GM21529 (cell line): ENCODE results near the gene HHLA2.
"Not testable (repeated sequence)": the region's sequence is repeated elsewhere in the genome, so short reads cannot be mapped to it uniquely, and the experiment has no call there.

Experiments
- ATAC-seq: cut with Tn5 transposase; IDR thresholded peaks from one replicate; pipeline ENCODE4 v1.9.1; 2021; ENCODE audit not compliant: unreplicated experiment

The HHLA2 gene

GRCh38 chr3:108296239-108296638 lies at the start of gene HHLA2:
Gene HHLA2, plus strand, starts transcription at chr3:108296548. Its CDS starts 55,266 bp downstream, at chr3:108351814.
- peak; percentile 34 for ATAC-seq

- no peak for ATAC-seq
Observed at GRCh38 chr3:108250626-108251025, 45.7 kb upstream of the HHLA2 start.

DNA sequence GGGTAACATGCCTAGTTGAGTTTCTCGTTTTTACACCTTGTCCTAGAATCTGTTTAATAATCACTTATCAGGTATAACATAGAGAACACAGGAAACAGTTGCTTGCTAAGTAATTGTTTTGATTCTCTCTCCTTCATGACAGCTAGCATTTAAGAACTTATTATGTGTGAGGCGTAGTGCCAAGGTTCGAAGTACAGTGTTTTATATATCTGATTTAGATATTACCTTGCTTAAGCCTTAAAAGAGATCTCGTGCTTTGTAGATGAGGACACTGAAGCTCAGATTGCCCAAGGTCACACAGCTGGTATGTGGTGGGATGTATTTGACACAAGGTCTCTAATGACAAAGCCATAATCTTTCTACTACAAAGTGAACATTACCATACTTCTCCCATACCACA lies 45.1 kb upstream of the HHLA2 start:
- no peak for ATAC-seq

- no peak for ATAC-seq
Observed at GRCh38 chr3:108251844-108252243, 44.5 kb upstream of the HHLA2 start.

DNA sequence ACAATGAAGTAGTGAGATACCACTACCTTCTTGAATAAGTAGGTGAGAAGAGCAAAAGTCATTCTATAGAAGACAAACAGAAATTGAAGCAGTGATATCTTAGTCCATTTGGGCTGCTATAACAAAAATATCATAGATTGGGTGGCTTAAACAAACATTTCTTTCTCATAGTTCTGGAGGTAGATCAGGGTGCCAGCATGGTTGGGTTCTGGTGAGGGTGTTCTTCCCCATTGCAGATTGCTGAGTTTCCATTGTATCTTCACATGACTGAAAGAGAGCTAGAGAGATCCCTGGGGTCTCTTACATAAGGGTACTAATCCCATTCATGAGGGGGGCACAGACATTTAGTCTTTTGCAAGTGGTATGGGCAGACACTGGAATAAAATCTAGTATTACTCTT lies 41.2 kb upstream of the HHLA2 start:
- no peak for ATAC-seq

GRCh38 chr3:108264534-108265298 lies 31.6 kb upstream of the HHLA2 start:
- peak; percentile 81 for ATAC-seq

DNA sequence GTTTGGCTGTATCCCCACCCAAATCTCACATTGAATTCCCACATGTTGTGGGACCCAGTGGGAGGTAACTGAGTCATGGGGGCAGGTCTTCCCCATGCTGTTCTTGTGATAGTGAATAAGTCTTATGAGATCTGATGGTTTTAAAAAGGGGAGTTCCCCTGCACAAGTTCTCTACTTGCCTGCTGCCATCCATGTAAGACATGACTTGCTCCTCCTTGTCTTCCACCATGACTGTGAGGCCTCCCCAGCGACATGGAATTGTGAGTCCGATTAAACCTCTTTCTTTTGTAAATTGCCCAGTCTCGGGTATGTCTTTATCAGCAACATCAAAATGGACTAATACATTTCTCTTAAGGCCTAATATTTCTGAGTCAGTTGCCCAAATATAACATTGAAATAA lies 28.1 kb upstream of the HHLA2 start:
- not testable (repeated sequence) for ATAC-seq

DNA sequence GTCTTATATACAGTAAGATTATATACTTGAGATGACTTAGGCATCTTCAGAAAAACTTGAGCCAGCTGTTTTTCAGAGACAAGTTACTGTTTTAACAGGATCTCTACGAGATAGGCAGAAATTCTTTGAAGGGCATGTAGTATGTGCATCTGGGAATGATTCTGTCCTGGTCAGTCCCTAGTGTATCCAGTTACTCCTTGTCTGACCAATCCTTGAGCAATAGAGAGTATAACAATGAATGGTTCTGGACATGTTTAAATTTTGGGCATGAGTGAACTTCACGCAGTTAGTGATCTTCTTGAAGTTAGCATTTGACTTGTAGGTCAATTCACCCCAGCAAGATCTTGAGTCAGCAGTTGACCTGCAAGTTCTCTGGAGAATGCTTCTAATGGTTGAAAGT lies 24.7 kb upstream of the HHLA2 start:
- ATAC-seq = no peak

GRCh38 chr3:108279066-108279465 lies 17.3 kb upstream of the HHLA2 start:
- not testable (repeated sequence) for ATAC-seq

DNA sequence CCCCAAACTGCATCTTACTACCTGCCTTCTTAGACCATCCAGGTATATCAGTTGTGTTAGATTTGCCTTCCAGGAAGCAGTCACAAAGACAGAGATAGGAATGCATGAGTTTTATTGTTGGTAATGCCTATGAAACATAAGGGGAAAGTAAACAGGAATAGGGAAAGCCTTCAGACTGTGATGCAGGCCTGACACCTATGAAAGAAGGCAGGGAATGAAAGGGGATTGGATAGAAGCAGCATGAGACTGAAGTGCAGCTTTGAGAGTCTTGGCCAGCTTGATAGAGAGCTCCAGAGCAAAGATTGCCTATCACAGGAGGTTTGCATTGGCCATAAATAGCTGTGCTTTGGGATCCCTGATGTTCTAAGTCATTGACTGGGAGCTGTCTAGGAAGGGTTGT lies 15.9 kb upstream of the HHLA2 start:
- no peak for ATAC-seq

DNA sequence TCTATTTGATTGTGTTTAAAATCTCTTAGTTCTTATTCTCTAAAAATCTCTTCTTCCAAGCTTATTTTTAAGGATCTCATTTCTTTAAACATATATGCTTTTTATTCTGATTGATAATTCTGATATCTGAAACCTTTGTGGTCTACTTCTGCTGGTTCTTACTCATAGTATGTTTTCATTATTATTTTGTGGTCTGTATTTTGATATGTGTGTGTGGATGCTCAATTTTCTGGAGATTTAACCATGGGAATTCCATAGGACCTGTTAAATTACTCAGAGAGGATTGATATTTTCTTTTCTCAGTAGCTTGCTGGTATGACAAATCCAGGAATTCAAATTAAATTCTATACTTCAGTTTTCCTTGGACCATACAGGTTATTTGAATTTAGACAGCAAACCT lies 14.7 kb upstream of the HHLA2 start:
- no peak for ATAC-seq

DNA sequence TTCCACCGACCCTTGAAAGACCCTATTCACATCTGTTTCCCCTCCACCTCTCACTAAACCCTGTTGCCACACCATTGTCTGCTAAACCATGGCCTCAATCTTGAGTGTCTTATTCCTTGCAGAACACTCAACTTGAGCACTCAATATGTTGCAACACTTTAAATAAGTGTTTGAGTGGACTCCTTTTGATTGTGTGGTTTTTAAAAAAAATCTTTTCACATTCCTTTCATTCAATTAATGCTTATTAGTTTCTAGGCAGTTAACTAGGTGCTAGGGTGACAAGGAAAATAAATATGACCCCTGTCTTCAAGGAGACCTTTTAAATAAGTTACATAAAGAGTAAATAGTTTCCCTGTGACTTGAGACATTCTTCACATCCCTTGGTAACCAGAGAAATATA lies 13.3 kb upstream of the HHLA2 start:
- ATAC-seq = no peak

GRCh38 chr3:108283989-108284388 lies 12.4 kb upstream of the HHLA2 start:
- ATAC-seq = no peak

DNA sequence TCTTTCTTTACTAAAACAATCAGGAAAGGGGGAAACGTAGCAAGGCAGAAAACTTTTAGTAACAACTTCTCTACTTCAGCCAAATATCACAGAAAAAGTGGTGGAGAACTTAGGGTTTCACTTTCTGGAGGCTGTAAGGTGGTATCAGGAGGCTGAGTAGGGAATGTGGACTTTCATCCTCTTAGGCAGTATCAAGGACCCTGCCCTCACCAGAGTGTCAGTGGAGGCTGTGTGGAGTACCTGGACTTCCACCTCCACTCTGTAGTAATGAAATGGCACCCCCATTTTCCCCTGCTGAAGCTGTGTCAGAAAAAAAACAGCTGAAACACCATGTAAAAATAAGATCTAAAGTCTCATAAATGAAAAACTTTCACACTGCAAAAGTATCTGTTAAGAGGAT lies 11.2 kb upstream of the HHLA2 start:
- ATAC-seq = no peak

GRCh38 chr3:108287146-108287545 lies 9.2 kb upstream of the HHLA2 start:
- peak; percentile 92 for ATAC-seq

- not testable (repeated sequence) for ATAC-seq
Observed at GRCh38 chr3:108288193-108288592, 8.2 kb upstream of the HHLA2 start.

DNA sequence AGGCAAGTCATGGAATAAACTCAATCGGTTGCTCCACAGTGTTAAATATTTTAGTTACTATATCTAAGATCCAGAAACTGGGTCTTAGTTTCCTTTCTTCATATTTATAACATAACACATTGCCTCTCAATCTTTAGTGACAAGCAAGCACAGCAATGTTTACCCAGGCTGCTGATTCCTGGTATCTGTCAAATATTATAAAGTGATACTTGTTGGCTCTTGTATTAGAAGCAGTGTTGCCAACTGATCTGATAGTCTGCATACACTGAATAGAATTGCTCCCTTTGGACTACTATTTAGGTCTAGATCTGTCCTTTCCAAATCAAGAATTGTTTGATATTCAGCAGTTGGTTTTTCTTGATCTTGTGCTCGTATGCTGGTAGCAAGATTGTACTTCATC lies 7.2 kb upstream of the HHLA2 start:
- no peak for ATAC-seq

DNA sequence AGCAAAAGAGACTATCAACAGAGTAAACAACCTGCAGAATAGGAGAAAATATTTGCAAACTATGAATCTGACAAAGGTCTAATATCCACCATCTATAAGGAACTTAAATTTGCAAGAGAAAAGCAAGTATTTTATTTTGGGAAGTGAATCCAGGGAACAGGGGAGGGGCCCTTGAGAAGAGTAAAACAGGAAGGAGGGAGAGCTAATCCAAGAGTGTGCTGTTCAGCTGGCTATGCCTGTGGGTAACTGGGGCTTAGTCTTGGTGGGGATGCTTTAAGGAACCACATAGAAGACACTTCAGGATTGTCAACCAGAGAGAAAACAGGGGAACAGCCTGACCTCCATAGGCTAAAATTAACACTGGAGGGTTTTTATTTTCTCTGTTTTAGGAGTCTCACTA lies 3.9 kb upstream of the HHLA2 start:
- peak; percentile 2 for ATAC-seq

GRCh38 chr3:108292905-108293328 lies 3.4 kb upstream of the HHLA2 start:
- peak; percentile 86 for ATAC-seq

- peak; percentile 71 for ATAC-seq
Observed at GRCh38 chr3:108293858-108294257, 2.5 kb upstream of the HHLA2 start.

DNA sequence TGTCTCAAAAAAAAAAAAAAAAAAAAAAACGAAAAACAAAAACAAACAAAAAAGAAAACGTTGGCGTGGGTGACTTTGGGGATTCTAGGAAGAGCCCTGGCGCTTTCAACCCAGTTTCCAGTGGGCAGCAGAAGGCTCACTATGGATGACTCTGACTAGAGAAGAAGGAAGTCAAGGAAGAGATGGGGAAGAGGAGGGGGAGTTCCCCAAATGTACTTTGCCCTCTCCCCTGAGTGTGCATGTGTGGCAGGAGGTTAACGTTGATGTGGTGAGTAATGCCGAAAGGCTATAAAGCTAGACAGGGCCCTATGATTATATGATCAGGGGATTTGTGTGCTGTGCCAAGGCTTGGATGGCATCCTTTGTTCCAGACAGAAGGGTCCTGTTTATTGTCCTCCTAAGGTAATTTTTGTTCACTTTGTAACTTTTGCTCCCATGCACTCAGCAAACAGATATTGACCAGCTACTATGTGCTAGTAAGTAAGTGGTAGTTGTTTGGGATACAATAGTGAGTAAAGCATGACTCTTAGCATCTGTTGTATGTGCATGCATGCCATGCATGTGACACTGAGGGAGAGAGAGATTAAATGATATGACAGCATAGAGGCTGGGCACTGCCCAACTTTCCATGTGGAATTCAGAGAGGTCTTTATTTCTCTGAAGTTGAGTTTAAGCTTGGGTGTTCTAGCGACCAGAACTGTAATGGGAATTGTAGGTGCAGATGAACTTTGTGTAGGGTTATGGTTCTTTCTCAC lies 750 bp upstream of the HHLA2 start:
- no peak for ATAC-seq

DNA sequence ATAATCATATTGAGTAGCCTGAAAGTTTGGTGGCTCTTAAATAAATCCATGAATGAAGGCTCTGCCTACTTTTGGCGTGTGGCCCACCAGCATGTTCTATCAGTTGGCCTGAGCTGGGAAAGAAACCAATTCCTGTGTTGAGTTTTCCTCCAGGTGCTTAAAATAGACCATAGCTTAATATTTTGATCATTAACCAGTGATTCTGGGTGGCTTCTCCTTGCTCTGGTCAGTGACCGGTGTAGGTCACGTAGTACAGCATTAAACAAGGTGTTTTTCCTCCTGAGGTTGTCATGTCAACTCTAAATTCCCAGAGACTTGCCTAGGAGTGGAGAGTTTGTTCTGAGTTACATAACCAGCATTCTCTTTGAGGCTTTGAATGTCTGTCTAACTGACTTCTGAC lies 1.3 kb downstream of the HHLA2 start:
- ATAC-seq = no peak
